ENCODE measurements around the gene AKR7A3.

- no peak for TF ChIP-seq MITF (IDR thresholded peaks at IDR 0.05)
- no peak for TF ChIP-seq SMARCA4 (IDR thresholded peaks at IDR 0.05)
- TF ChIP-seq TFAP4 (CRISPR knock-in tag; IDR thresholded peaks at IDR 0.05; ENCODE audit: borderline replicate concordance): no peak
- TF ChIP-seq CXXC5 (CRISPR knock-in tag; IDR thresholded peaks at IDR 0.05): no peak
- no peak for TF ChIP-seq ARID4B (CRISPR knock-in tag; IDR thresholded peaks at IDR 0.05)
- no peak for TF ChIP-seq TRIM24 (IDR thresholded peaks at IDR 0.05)
- TF ChIP-seq CTCF (IDR thresholded peaks at IDR 0.05 in 2 of 3, conservative IDR thresholded peaks at IDR 0.05 in 1 of 3; ENCODE audit: insufficient read depth in 2 of 3, low read depth in 1 of 3, low read length in 3 of 3): no peak
- TF ChIP-seq HINFP (tag; conservative IDR thresholded peaks at IDR 0.05; ENCODE audit: low read depth): no peak
- no peak for TF ChIP-seq HCFC1 (IDR thresholded peaks at IDR 0.05; ENCODE audit: low read depth, low read length)
- no peak for TF ChIP-seq CC2D1A (IDR thresholded peaks at IDR 0.05)
- TF ChIP-seq HDAC6 (IDR thresholded peaks at IDR 0.05; ENCODE audit: low read depth, low read length): no peak
Observed at GRCh38 chr1:19330449-19331135, 42.0 kb upstream of the AKR7A3 start.

Data from K562 (cell line).